ENCODE results near the gene DNAH5. TPM values are rescaled to one million over a fixed set of nuclear protein-coding genes. Genes with fewer than 3 reads are reported as not detected.

Gene DNAH5
- total and polyA plus RNA-seq, 2 of the 13 experiments (the other 11 are each of a cell fraction or from before 2014, with no cell fraction given), result 0.09 TPM

GRCh38 chr5:13926731-13927130 lies 17.8 kb downstream of the DNAH5 start:
- no TSS peak for BruUV-seq (replicated peaks)
- no peak for DNase-seq (ENCODE audit: low spot score)
- Histone ChIP-seq H3K36me3 (replicated peaks in 1 of 2; ENCODE audit: control insufficient read depth in 1 of 2, insufficient read depth in 2 of 2, low read length in 2 of 2) (no peaks in the 10 kb centered on the region), H3K79me2 (ENCODE audit: insufficient read depth, low read length) (no peaks in the 10 kb centered on the region), H3K4me1 (ENCODE audit: insufficient read depth, low read length) (no peaks in the 10 kb centered on the region), H4K20me1 (ENCODE audit: insufficient read depth, low read length) (no peaks in the 10 kb centered on the region), H2AFZ (ENCODE audit: low read length) (no peak overlapping the region), H3K27me3 (ENCODE audit: control insufficient read depth in 1 of 2, insufficient read depth in 2 of 2, low read length in 2 of 2) (0 out of 5 replicates have a peak, but pooled peaks cover 0 to 3% of the 10 kb centered on the region in 2 experiments), H3K9me3 (ENCODE audit: low read length) (no peaks in the 10 kb centered on the region), H3K9ac (ENCODE audit: insufficient read depth, low read depth, low read length) (no peak overlapping the region), H3K27ac (ENCODE audit: extremely low read length, insufficient read depth, low read length) (no peak overlapping the region), H3K4me3 (replicated peaks in 1 of 3; ENCODE audit: insufficient read depth in 1 of 3, low read depth in 2 of 3, low read length in 3 of 3) (no peak overlapping the region), H3K4me2 (ENCODE audit: low read depth, low read length) (no peak overlapping the region)
- no peak for FAIRE-seq
- intact Hi-C loops (cut with micrococcal nuclease; ENCODE audit: unreplicated experiment) (no loop called here), in situ Hi-C loops (cut with HindIII; ENCODE audit: extremely low pct_ligation_motif_present, low pct_unique_long_range_greater_than_20kb) (no loop called here)
- no peak for ATAC-seq
- ChIA-PET CTCF (ENCODE audit: low intra/inter-chr PET ratio, low total read pairs) (no interaction called here), POLR2A (no interaction called here)
- no peak for TF ChIP-seq TARDBP (CRISPR knock-in tag; IDR thresholded peaks at IDR 0.05)
- TF ChIP-seq MTF2 (CRISPR knock-in tag; IDR thresholded peaks at IDR 0.05; ENCODE audit: borderline replicate concordance), result no peak
- 33% methylated on average over 4 of the region's 4 CpGs for WGBS (ENCODE audit: low lambda C conversion rate)

- Histone ChIP-seq H3K9me3 (ENCODE audit: low read length) (no peaks in the 10 kb centered on the region), H4K20me1 (ENCODE audit: insufficient read depth, low read length) (no peaks in the 10 kb centered on the region), H3K27me3 (ENCODE audit: control insufficient read depth in 1 of 2, insufficient read depth in 2 of 2, low read length in 2 of 2) (no peaks in the 10 kb centered on the region), H3K4me2 (ENCODE audit: low read depth, low read length) (no peak overlapping the region), H2AFZ (ENCODE audit: low read length) (no peak overlapping the region), H3K27ac (ENCODE audit: extremely low read length, insufficient read depth, low read length) (no peak overlapping the region), H3K4me3 (replicated peaks in 1 of 3; ENCODE audit: insufficient read depth in 1 of 3, low read depth in 2 of 3, low read length in 3 of 3) (no peak overlapping the region), H3K9ac (ENCODE audit: insufficient read depth, low read depth, low read length) (no peak overlapping the region), H3K36me3 (replicated peaks in 1 of 2; ENCODE audit: control insufficient read depth in 1 of 2, insufficient read depth in 2 of 2, low read length in 2 of 2) (no peaks in the 10 kb centered on the region), H3K4me1 (ENCODE audit: insufficient read depth, low read length) (no peaks in the 10 kb centered on the region), H3K79me2 (ENCODE audit: insufficient read depth, low read length) (no peaks in the 10 kb centered on the region)
- intact Hi-C loops (cut with micrococcal nuclease; ENCODE audit: unreplicated experiment), result no loop called here
- ATAC-seq (no peak), FAIRE-seq (no peak), DNase-seq (ENCODE audit: low spot score) (no peak)
- ChIA-PET CTCF (ENCODE audit: low intra/inter-chr PET ratio, low total read pairs) (no interaction called here), POLR2A (no interaction called here)
- in situ Hi-C loops (cut with HindIII; ENCODE audit: extremely low pct_ligation_motif_present, low pct_unique_long_range_greater_than_20kb), result no loop called here
- WGBS (ENCODE audit: low lambda C conversion rate), result 0% methylated on average over 2 of the region's 2 CpGs
- BruUV-seq (replicated peaks), result no TSS peak
- TF ChIP-seq MED8 (CRISPR knock-in tag; IDR thresholded peaks at IDR 0.05; ENCODE audit: insufficient replicate concordance) (no peak), CREM (IDR thresholded peaks at IDR 0.05) (no peak), CREM (CRISPR knock-in tag; IDR thresholded peaks at IDR 0.05) (no peak), PAF1 (CRISPR knock-in tag; IDR thresholded peaks at IDR 0.05) (no peak), KMT2B (CRISPR knock-in tag; IDR thresholded peaks at IDR 0.05) (no peak), ZNF660 (CRISPR knock-in tag; IDR thresholded peaks at IDR 0.05; ENCODE audit: borderline replicate concordance, low read depth) (no peak), ZFP36 (IDR thresholded peaks at IDR 0.05; ENCODE audit: borderline replicate concordance, low read depth, low read length, partially characterized antibody) (no peak), AHR (CRISPR knock-in tag; IDR thresholded peaks at IDR 0.05) (no peak), ZHX1 (CRISPR knock-in tag; IDR thresholded peaks at IDR 0.05; ENCODE audit: low read depth) (no peak), NCOA5 (CRISPR knock-in tag; IDR thresholded peaks at IDR 0.05) (no peak), PHF5A (CRISPR knock-in tag; IDR thresholded peaks at IDR 0.05; ENCODE audit: low read depth, unreplicated experiment) (no peak), ZFP90 (CRISPR knock-in tag; IDR thresholded peaks at IDR 0.05; ENCODE audit: borderline replicate concordance) (no peak), ZSCAN20 (CRISPR knock-in tag; IDR thresholded peaks at IDR 0.05; ENCODE audit: borderline replicate concordance) (no peak), ZKSCAN1 (IDR thresholded peaks at IDR 0.05; ENCODE audit: low read length) (no peak)
- TF ChIP-seq, protein P1, sequence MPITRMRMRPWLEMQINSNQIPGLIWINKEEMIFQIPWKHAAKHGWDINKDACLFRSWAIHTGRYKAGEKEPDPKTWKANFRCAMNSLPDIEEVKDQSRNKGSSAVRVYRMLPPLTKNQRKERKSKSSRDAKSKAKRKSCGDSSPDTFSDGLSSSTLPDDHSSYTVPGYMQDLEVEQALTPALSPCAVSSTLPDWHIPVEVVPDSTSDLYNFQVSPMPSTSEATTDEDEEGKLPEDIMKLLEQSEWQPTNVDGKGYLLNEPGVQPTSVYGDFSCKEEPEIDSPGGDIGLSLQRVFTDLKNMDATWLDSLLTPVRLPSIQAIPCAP (CRISPR knock-in tag; IDR thresholded peaks at IDR 0.05; ENCODE audit: low read depth), result no peak
- TF ChIP-seq, protein P2, sequence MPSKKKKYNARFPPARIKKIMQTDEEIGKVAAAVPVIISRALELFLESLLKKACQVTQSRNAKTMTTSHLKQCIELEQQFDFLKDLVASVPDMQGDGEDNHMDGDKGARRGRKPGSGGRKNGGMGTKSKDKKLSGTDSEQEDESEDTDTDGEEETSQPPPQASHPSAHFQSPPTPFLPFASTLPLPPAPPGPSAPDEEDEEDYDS (CRISPR knock-in tag; IDR thresholded peaks at IDR 0.05), result no peak
Measured at GRCh38 chr5:13921578-13921977, 22.9 kb downstream of the DNAH5 start.
